Measurements from ENCODE around the gene UBXN2A. TPM values are rescaled to one million over a fixed set of nuclear protein-coding genes. Genes with fewer than 3 reads are reported as not detected.

Gene UBXN2A
- total and polyA plus RNA-seq, 4 donors: 2.7 to 6.3 (median 4.9) TPM

- Histone ChIP-seq H3K4me3 (ENCODE audit: low read depth in 1 of 3, low read length in 3 of 3) (no peak overlapping the region), H3K27me3 (ENCODE audit: control insufficient read depth in 4 of 4, insufficient read depth in 4 of 4, low read length in 3 of 4) (no peaks in the 10 kb centered on the region), H3K4me1 (ENCODE audit: control insufficient read depth in 4 of 4, insufficient read depth in 4 of 4, low read length in 3 of 4) (no peaks in the 10 kb centered on the region), H3K9ac (ENCODE audit: low read depth in 1 of 2, low read length in 2 of 2) (no peak overlapping the region), H3K9me3 (ENCODE audit: control insufficient read depth in 4 of 4, low read length in 3 of 4) (no peaks in the 10 kb centered on the region), H3K27ac (ENCODE audit: low read depth in 1 of 2, low read length in 2 of 2) (no peak overlapping the region), H3K36me3 (ENCODE audit: control insufficient read depth in 4 of 4, insufficient read depth in 3 of 4, low read depth in 1 of 4, low read length in 3 of 4) (peaks cover 0 to 11% (median 1%) of the 10 kb centered on the region in 4 donors)
- TF ChIP-seq CTCF (IDR thresholded peaks at IDR 0.05; ENCODE audit: low read depth, low read length, missing input control): no peak
- TF ChIP-seq FOXA2 (IDR thresholded peaks at IDR 0.05): no peak
- TF ChIP-seq ZBTB33 (IDR thresholded peaks at IDR 0.05): no peak
- TF ChIP-seq GABPA (IDR thresholded peaks at IDR 0.05 in 1 of 2, conservative IDR thresholded peaks at IDR 0.05 in 1 of 2): no peak
- no peak for TF ChIP-seq MAX (IDR thresholded peaks at IDR 0.05)
- no peak for TF ChIP-seq FOXA1 (IDR thresholded peaks at IDR 0.05)
- no peak for TF ChIP-seq HNF4A (conservative IDR thresholded peaks at IDR 0.05)
- no peak for TF ChIP-seq TAF1 (conservative IDR thresholded peaks at IDR 0.05)
- no peak for TF ChIP-seq ATF3 (IDR thresholded peaks at IDR 0.05)
- TF ChIP-seq SP1 (IDR thresholded peaks at IDR 0.05): no peak
- no peak for TF ChIP-seq JUND (IDR thresholded peaks at IDR 0.05)
- no peak for TF ChIP-seq RAD21 (IDR thresholded peaks at IDR 0.05)
- 85% methylated on average over 12 of the region's 12 CpGs for WGBS
- DNase-seq (ENCODE audit: low spot score): peak; percentile 37
Measured at GRCh38 chr2:24024018-24024417, 83.8 kb downstream of the UBXN2A start.

- no peak overlapping the region for H3K27ac ChIP-seq (ENCODE audit: low read depth in 1 of 2, low read length in 2 of 2)
- TF ChIP-seq RAD21 (IDR thresholded peaks at IDR 0.05): no peak
- no peak for TF ChIP-seq HNF4A (conservative IDR thresholded peaks at IDR 0.05)
- H3K9me3 ChIP-seq (ENCODE audit: control insufficient read depth in 4 of 4, low read length in 3 of 4): no peaks in the 10 kb centered on the region
- H3K9ac ChIP-seq (ENCODE audit: low read depth in 1 of 2, low read length in 2 of 2): no peak overlapping the region
- no peaks in the 10 kb centered on the region for H3K27me3 ChIP-seq (ENCODE audit: control insufficient read depth in 4 of 4, insufficient read depth in 4 of 4, low read length in 3 of 4)
- no peak overlapping the region for H3K4me3 ChIP-seq (ENCODE audit: low read depth in 1 of 3, low read length in 3 of 3)
- H3K36me3 ChIP-seq (ENCODE audit: control insufficient read depth in 4 of 4, insufficient read depth in 3 of 4, low read depth in 1 of 4, low read length in 3 of 4): peaks cover 0 to 22% (median 5%) of the 10 kb centered on the region in 4 donors
- no peaks in the 10 kb centered on the region for H3K4me1 ChIP-seq (ENCODE audit: control insufficient read depth in 4 of 4, insufficient read depth in 4 of 4, low read length in 3 of 4)
- peak; percentile 39 for DNase-seq (ENCODE audit: low spot score)
- 93% methylated on average over 17 of the region's 17 CpGs for WGBS
Measured at GRCh38 chr2:24024996-24025663, 84.9 kb downstream of the UBXN2A start.

- H3K9ac ChIP-seq (ENCODE audit: low read depth in 1 of 2, low read length in 2 of 2): no peak overlapping the region
- no peaks in the 10 kb centered on the region for H3K27me3 ChIP-seq (ENCODE audit: control insufficient read depth in 4 of 4, insufficient read depth in 4 of 4, low read length in 3 of 4)
- no peak overlapping the region for H3K27ac ChIP-seq (ENCODE audit: low read depth in 1 of 2, low read length in 2 of 2)
- no peak overlapping the region for H3K4me3 ChIP-seq (ENCODE audit: low read depth in 1 of 3, low read length in 3 of 3)
- DNase-seq (ENCODE audit: low spot score): no peak
- 92% methylated on average over 2 of the region's 2 CpGs for WGBS
- peaks cover 4 to 33% (median 14%) of the 10 kb centered on the region in 4 donors for H3K36me3 ChIP-seq (ENCODE audit: control insufficient read depth in 4 of 4, insufficient read depth in 3 of 4, low read depth in 1 of 4, low read length in 3 of 4)
- H3K9me3 ChIP-seq (ENCODE audit: control insufficient read depth in 4 of 4, low read length in 3 of 4): no peaks in the 10 kb centered on the region
- H3K4me1 ChIP-seq (ENCODE audit: control insufficient read depth in 4 of 4, insufficient read depth in 4 of 4, low read length in 3 of 4): no peaks in the 10 kb centered on the region
- TF ChIP-seq HNF4A (conservative IDR thresholded peaks at IDR 0.05) (no peak), TAF1 (conservative IDR thresholded peaks at IDR 0.05) (no peak), ZBTB33 (IDR thresholded peaks at IDR 0.05) (no peak), SP1 (IDR thresholded peaks at IDR 0.05) (no peak), YY1 (IDR thresholded peaks at IDR 0.05) (no peak), JUND (IDR thresholded peaks at IDR 0.05) (no peak), HNF4G (IDR thresholded peaks at IDR 0.05) (no peak), REST (IDR thresholded peaks at IDR 0.05) (no peak), MAX (IDR thresholded peaks at IDR 0.05) (no peak)
Measured at GRCh38 chr2:24026233-24026632, 86.0 kb downstream of the UBXN2A start.

Data from liver (tissue), 9 donors.